ENCODE results near the gene TYK2.

- TF ChIP-seq, protein P1, sequence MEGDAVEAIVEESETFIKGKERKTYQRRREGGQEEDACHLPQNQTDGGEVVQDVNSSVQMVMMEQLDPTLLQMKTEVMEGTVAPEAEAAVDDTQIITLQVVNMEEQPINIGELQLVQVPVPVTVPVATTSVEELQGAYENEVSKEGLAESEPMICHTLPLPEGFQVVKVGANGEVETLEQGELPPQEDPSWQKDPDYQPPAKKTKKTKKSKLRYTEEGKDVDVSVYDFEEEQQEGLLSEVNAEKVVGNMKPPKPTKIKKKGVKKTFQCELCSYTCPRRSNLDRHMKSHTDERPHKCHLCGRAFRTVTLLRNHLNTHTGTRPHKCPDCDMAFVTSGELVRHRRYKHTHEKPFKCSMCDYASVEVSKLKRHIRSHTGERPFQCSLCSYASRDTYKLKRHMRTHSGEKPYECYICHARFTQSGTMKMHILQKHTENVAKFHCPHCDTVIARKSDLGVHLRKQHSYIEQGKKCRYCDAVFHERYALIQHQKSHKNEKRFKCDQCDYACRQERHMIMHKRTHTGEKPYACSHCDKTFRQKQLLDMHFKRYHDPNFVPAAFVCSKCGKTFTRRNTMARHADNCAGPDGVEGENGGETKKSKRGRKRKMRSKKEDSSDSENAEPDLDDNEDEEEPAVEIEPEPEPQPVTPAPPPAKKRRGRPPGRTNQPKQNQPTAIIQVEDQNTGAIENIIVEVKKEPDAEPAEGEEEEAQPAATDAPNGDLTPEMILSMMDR (IDR thresholded peaks at IDR 0.05; ENCODE audit: poor library complexity) = no peak
- no peak for TF ChIP-seq EZH2phosphoT487 (IDR thresholded peaks at IDR 0.05; ENCODE audit: low read depth, severe bottlenecking, unreplicated experiment)
These were observed 37.8 kb upstream of the TYK2 start for GRCh38 chr19:10418235-10418484.

Measured in hepatocyte (in vitro differentiated cells).